ENCODE measurements around the gene OR2V1.

- TF ChIP-seq POLR2A (IDR thresholded peaks at IDR 0.05) (no peak), CTCF (IDR thresholded peaks at IDR 0.05) (no peak)
Observed at GRCh38 chr5:181163487-181164075, 32.6 kb upstream of the OR2V1 start.
